T-helper 2 cell treated with Interferon-gamma antibody and Interleukin-4, amounts not matched to agents 100 ng/mL and 5 ng/mL, for 36 hours (primary cell): ENCODE results near the gene OVAAL. TPM values are rescaled to one million over a fixed set of nuclear protein-coding genes. Genes with fewer than 3 reads are reported as not detected.

Experiments used
- intact Hi-C: fragments of 100-400 bp; cut with micrococcal nuclease; formaldehyde crosslinking; loops from one replicate; pipeline ENCODE4 v1.15.1; 2023
- total RNA-seq: library from RNA; stranded (reverse); gene quantifications from 2 replicates; pipeline ENCODE4 v1.2.3, GENCODE V29; 2022

OVAAL gene
- total RNA-seq, 1 donor from 2014 or later = not detected

GRCh38 chr1:180603223-180603849, 44.6 kb downstream of the OVAAL start:
- intact Hi-C loops = no loop called here

- intact Hi-C loops = no loop called here
These were observed 45.1 kb downstream of the OVAAL start for GRCh38 chr1:180603850-180604226.

- intact Hi-C loops = no loop called here
These were observed 47.4 kb downstream of the OVAAL start for GRCh38 chr1:180606155-180606554.

- intact Hi-C loops = no loop called here
These were observed 51.1 kb downstream of the OVAAL start for GRCh38 chr1:180609643-180610555.

- intact Hi-C loops = no loop called here
These were observed 51.8 kb downstream of the OVAAL start for GRCh38 chr1:180610556-180611015.

GRCh38 chr1:180611016-180611930, 52.5 kb downstream of the OVAAL start:
- intact Hi-C loops = no loop called here

- intact Hi-C loops = no loop called here
These were observed 53.9 kb downstream of the OVAAL start for GRCh38 chr1:180612632-180613031.

- intact Hi-C loops = no loop called here
These were observed 56.0 kb downstream of the OVAAL start for GRCh38 chr1:180614730-180615129.

- intact Hi-C loops = no loop called here
These were observed 56.9 kb downstream of the OVAAL start for GRCh38 chr1:180615493-180616290.

Other genes starting within 250 kb of the OVAAL start
- gene ACBD6, start 56.4 kb upstream of the OVAAL start, total RNA-seq = 47.6 and 49.1 TPM in 2 replicates
- 17.9 and 20.1 TPM in 2 replicates for gene XPR1, start 73.1 kb downstream of the OVAAL start, total RNA-seq